HG03521 (cell line): ENCODE results near the gene CAPZB.

Experiments
- ATAC-seq: cut with Tn5 transposase; IDR thresholded peaks from one replicate; pipeline ENCODE4 v1.9.1; 2021; ENCODE audit warnings: mild to moderate bottlenecking, moderate library complexity; ENCODE audit not compliant: unreplicated experiment

CAPZB gene

GRCh38 chr1:19336543-19336942, 148.8 kb downstream of the CAPZB start:
- ATAC-seq: no peak

GRCh38 chr1:19333587-19334354, 151.6 kb downstream of the CAPZB start:
- no peak for ATAC-seq

GRCh38 chr1:19332832-19333231, 152.5 kb downstream of the CAPZB start:
- no peak for ATAC-seq

GRCh38 chr1:19331262-19331878, 154.0 kb downstream of the CAPZB start:
- ATAC-seq: no peak

- ATAC-seq: no peak
Observed at GRCh38 chr1:19330449-19331135, 154.7 kb downstream of the CAPZB start.

GRCh38 chr1:19329611-19330010, 155.7 kb downstream of the CAPZB start:
- ATAC-seq: no peak

GRCh38 chr1:19329188-19329587, 156.2 kb downstream of the CAPZB start:
- ATAC-seq: no peak

GRCh38 chr1:19328486-19328885, 156.9 kb downstream of the CAPZB start:
- ATAC-seq: no peak

- no peak for ATAC-seq
Observed at GRCh38 chr1:19327736-19328135, 157.6 kb downstream of the CAPZB start.

GRCh38 chr1:19327301-19327700, 158.0 kb downstream of the CAPZB start:
- ATAC-seq: no peak

GRCh38 chr1:19326748-19327065, 158.6 kb downstream of the CAPZB start:
- ATAC-seq: no peak

GRCh38 chr1:19325958-19326747, 159.2 kb downstream of the CAPZB start:
- ATAC-seq: no peak

GRCh38 chr1:19325368-19325957, 159.9 kb downstream of the CAPZB start:
- ATAC-seq: no peak

- ATAC-seq: no peak
Observed at GRCh38 chr1:19324665-19324990, 160.7 kb downstream of the CAPZB start.

- no peak for ATAC-seq
Observed at GRCh38 chr1:19323987-19324664, 161.2 kb downstream of the CAPZB start.

- no peak for ATAC-seq
Observed at GRCh38 chr1:19322481-19322880, 162.9 kb downstream of the CAPZB start.

GRCh38 chr1:19321071-19321470, 164.3 kb downstream of the CAPZB start:
- no peak for ATAC-seq

GRCh38 chr1:19319196-19319595, 166.1 kb downstream of the CAPZB start:
- ATAC-seq: no peak

- no peak for ATAC-seq
Observed at GRCh38 chr1:19317126-19317910, 168.0 kb downstream of the CAPZB start.
